ENCODE results near the gene HOXB7.

The HOXB7 gene

DNA sequence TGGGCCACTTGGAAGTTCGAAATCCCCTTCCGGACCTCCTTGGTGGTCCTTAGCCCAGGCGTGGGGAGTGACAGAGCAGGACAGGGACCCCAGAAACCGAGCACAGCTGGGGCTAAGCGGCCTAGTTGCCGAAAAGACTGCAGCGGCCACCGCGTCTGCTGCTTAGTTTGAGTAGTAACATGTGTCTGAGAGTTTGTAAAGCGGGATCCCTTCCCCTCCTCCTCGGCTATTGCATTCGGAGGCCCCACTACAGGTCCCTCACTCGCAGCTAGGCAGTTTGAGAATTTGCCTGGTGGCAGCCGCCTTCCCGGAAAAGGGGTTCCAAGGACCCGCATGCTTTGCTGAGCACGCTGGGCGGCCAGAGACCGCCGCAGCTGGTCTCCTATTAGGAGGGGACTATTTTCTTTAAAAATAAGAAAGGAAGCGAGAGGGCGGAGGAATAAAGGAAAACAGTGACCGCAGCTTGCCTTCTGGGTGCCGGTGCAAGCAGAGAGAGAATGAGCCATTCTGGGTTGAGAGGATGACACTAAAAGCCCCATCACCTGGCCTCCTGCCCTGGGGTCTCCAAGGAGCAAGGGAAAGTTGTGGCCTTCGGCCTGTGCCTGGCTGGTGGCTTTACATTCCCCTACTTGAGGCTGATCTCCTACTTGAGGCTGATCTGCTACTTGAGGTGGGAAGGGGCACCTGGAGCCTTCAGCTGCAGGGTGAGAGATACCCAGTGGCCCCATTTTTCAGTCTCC, 16.1 kb downstream of the HOXB7 start:
- TF ChIP-seq, protein P1, sequence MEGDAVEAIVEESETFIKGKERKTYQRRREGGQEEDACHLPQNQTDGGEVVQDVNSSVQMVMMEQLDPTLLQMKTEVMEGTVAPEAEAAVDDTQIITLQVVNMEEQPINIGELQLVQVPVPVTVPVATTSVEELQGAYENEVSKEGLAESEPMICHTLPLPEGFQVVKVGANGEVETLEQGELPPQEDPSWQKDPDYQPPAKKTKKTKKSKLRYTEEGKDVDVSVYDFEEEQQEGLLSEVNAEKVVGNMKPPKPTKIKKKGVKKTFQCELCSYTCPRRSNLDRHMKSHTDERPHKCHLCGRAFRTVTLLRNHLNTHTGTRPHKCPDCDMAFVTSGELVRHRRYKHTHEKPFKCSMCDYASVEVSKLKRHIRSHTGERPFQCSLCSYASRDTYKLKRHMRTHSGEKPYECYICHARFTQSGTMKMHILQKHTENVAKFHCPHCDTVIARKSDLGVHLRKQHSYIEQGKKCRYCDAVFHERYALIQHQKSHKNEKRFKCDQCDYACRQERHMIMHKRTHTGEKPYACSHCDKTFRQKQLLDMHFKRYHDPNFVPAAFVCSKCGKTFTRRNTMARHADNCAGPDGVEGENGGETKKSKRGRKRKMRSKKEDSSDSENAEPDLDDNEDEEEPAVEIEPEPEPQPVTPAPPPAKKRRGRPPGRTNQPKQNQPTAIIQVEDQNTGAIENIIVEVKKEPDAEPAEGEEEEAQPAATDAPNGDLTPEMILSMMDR (conservative IDR thresholded peaks at IDR 0.05; ENCODE audit: low read depth, low read length), result no peak
- H3K4me3 ChIP-seq (ENCODE audit: low read length), result no peak overlapping the region
- DNase-seq (ENCODE audit: low read depth), result no peak

DNA sequence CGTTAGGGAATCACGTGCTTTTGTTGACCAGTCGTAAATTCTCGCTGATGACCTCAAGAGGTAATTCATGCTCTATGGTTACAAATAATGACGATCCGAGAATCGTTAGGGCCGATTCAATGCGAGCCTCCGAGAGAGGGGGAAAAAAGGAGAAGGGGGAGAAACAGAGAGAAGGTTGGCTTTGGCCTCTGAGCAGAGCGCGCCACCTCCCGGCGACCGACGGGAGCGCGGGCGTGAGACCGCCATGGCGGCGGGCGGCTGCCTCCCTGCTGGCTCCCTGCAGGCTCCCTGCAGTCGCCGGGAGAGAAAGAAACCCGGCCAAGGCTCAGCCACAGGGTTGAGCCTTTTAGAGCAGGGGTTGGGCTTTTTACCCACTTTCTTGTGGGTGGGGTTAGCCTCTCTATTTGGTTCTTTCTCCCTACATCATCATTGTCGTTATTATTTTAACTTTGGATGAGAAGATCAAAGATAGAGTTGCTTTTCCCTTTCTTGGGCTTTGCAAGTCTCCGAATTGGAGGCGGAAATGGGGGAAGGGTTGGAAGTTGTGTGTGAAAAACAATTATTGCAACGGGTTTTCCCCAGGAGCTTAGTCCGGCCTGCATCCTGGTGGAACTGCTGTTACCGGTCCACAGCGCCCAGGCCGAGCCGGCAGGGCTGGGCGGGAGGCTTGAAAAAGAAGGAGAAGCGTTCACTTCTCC, 16.8 kb downstream of the HOXB7 start:
- TF ChIP-seq, protein P1 (conservative IDR thresholded peaks at IDR 0.05; ENCODE audit: low read depth, low read length), result peak; percentile 88
- H3K4me3 ChIP-seq (ENCODE audit: low read length), result no peak overlapping the region
- no peak for DNase-seq (ENCODE audit: low read depth)

DNA sequence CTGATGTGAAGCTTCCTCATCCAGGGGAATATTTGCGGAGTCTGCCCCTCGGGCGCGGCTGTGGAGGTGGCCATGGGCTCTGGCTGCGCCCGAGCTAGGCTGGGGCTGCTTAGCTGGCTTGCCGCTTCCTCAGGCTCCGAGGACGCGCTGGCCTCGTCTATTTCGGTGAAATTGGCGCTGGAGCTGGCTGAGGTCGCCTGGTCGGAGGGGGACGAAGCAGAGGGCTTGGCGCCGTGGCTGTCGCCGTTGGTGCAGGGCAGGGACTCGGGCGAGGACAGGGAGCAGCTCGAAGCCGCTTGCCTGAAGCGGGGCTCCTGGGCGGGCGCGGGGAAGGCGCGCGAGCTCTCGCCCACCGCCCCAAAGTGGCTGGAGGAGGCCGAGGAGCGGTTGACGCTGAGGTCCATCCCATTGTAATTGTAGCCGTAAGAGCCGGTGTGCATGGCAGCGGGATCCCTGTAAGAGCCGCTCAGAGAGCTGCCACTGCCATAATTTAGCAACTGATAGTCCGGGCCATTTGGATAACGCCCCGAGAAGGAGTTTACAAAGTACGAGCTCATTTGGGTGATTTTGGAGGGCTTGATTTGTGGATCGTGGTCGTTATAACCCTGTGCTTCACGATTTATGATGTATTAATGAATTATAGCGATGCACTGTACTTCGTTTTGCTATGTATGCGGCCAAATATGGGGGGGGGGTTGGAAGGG, 17.5 kb downstream of the HOXB7 start, which contains the start of gene HOXB5:
Gene HOXB5, minus strand, starts transcription at position 654 of the 704 bp plus-strand sequence. Its CDS starts 97 bp downstream, at position 557.
- TF ChIP-seq, protein P1 (conservative IDR thresholded peaks at IDR 0.05; ENCODE audit: low read depth, low read length), result no peak
- no peak within 1 kb of the TSS for H3K4me3 ChIP-seq (ENCODE audit: low read length)
- DNase-seq (ENCODE audit: low read depth), result no peak

DNA sequence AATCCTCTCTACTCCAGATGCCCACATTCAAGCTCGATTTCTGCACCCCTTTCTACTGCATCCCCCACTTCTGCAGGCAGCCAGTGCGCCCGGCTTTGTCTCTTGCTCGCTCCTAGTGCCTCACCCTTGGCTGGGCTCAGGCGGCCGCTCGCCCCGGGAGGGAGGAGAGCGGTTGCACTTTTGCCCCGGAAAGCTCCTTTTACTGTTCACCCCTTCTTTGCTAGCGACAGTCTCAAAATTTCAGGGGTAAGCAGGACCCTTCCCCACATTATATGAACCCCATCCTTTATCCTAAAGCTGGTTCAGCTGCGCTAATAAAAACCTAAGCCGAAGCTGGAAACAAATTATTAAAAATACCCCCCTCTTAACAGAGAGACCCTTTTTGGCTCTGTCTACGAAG, 18.2 kb downstream of the HOXB7 start:
- no peak for DNase-seq (ENCODE audit: low read depth)
- TF ChIP-seq, protein P1 (conservative IDR thresholded peaks at IDR 0.05; ENCODE audit: low read depth, low read length), result no peak
- no peak overlapping the region for H3K4me3 ChIP-seq (ENCODE audit: low read length)

DNA sequence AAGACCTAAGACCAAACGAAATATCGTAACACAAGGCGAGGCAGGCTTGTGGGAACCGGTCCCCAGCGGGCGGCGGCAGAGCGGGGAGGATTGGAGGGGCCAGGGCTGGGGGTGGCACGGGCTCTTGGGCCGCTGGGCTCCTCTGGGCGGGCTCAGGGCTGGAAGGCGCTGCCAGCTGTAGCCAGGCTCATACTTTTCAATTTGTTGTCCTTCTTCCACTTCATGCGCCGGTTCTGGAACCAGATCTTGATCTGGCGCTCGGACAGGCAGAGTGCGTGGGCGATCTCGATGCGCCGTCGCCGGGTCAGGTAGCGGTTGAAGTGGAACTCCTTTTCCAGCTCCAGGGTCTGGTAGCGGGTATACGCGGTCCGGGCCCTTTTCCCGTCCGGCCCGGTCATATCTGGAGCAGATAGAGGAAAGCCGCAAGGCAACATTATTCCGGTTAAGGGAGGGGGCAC, 18.7 kb downstream of the HOXB7 start:
- DNase-seq (ENCODE audit: low read depth), result no peak
- TF ChIP-seq, protein P1 (conservative IDR thresholded peaks at IDR 0.05; ENCODE audit: low read depth, low read length), result no peak
- no peak overlapping the region for H3K4me3 ChIP-seq (ENCODE audit: low read length)

DNA sequence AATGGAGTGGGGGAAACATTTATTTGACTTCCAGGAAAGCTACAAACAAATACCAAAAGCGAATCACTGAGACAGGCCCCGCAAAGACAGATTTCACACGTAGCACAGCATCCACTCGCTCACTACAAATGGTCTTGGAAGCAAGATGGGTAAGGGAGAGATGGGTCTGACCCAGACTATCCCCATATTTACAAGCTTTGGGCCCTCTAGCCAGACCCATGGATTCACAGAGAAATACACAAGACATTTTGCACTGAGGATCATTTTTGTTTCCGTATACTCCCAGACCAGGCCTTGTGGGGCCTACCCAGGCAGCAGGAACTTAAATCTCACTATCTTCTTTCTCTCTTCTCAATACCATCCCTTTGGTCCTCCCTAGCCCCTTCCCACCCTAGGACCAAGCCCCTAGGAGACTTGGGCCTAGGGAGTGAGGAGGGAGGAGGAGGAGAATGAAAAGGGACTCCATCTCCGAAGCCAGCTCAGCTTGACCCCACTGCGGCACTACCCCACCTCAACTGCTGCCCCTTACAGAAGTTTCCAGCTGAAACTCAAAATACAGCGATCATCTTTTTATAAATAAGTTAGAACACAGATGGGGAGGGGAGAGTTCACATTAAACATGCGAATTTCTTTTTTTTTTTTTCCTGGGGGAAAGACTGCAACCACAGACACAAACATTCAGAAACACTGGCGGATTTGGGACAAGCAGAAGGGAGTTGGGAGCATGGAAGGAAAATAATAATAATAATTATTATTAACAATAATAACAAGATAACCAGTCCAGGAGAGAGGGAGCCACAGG, 19.4 kb downstream of the HOXB7 start:
- TF ChIP-seq, protein P1 (conservative IDR thresholded peaks at IDR 0.05; ENCODE audit: low read depth, low read length), result no peak
- H3K4me3 ChIP-seq (ENCODE audit: low read length), result no peak overlapping the region
- no peak for DNase-seq (ENCODE audit: low read depth)

Measured in retinal pigment epithelial cell (primary cell).